Uterus (tissue), 2 donors: ENCODE measurements around the gene IARS2.

Experiments
- CTCF ChIP-seq, 4 experiments: fragments of 200-600 bp in 2 of 4; fragments of 450-650 bp in 2 of 4; sonication (generic) in 2 of 4; IDR thresholded peaks; one replicate each; pipeline ENCODE4 v1.5.1; 2016 to 2019; ENCODE audit warnings: antibody characterized with exemption in 4 of 4, mild to moderate bottlenecking in 2 of 4, moderate library complexity in 1 of 4
- POLR2A ChIP-seq, 2 donors: fragments of 450-650 bp; IDR thresholded peaks; one replicate each; pipeline ENCODE4 v1.6.1; 2016; ENCODE audit warnings: antibody characterized with exemption in 2 of 2, mild to moderate bottlenecking in 1 of 2, moderate library complexity in 1 of 2

GRCh38 chr1:220151454-220151853 is 57.5 kb downstream of the IARS2 start:
- TF ChIP-seq CTCF (IDR thresholded peaks at IDR 0.05) (no peak), POLR2A (IDR thresholded peaks at IDR 0.05) (no peak)
